Peyer's patch (tissue), 4 donors: ENCODE measurements around the gene CDK5RAP3.

Source experiments
- POLR2A ChIP-seq, 2 donors: fragments of 450-650 bp; IDR thresholded peaks; one replicate each; pipeline ENCODE4 v1.5.1; 2017; ENCODE audit warnings: antibody characterized with exemption in 2 of 2, mild to moderate bottlenecking in 2 of 2, moderate library complexity in 2 of 2
- TF ChIP-seq, protein P1 (sequence below), 6 experiments: fragments of 450-650 bp in 4 of 6; fragments of 200-600 bp in 2 of 6; sonication (generic) in 1 of 6; IDR thresholded peaks; one replicate each; pipeline ENCODE4 v1.5.1; 2017 to 2019; ENCODE audit warnings: antibody characterized with exemption in 6 of 6, mild to moderate bottlenecking in 3 of 6, moderate library complexity in 1 of 6

DNA sequence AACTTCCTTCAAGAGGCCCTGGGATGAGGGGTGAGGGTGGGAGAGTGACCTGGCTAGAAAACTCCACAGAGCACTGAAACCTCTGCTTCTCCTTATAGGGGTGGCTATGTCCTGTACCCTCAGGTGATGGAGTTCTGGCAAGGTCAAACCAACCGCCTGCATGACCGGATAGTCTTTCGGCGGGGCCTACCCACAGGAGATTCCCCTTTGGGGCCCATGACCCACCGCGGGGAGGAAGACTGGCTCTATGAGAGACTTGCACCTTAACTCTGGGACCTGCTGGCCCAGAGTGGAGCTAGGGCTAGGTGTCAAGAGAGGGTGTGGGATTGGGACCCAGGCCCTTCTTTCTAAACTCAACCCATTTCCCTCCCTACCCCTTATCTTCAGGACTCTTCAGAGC is 24.4 kb upstream of the CDK5RAP3 start:
- no peak for TF ChIP-seq POLR2A (IDR thresholded peaks at IDR 0.05)
- TF ChIP-seq, protein P1, sequence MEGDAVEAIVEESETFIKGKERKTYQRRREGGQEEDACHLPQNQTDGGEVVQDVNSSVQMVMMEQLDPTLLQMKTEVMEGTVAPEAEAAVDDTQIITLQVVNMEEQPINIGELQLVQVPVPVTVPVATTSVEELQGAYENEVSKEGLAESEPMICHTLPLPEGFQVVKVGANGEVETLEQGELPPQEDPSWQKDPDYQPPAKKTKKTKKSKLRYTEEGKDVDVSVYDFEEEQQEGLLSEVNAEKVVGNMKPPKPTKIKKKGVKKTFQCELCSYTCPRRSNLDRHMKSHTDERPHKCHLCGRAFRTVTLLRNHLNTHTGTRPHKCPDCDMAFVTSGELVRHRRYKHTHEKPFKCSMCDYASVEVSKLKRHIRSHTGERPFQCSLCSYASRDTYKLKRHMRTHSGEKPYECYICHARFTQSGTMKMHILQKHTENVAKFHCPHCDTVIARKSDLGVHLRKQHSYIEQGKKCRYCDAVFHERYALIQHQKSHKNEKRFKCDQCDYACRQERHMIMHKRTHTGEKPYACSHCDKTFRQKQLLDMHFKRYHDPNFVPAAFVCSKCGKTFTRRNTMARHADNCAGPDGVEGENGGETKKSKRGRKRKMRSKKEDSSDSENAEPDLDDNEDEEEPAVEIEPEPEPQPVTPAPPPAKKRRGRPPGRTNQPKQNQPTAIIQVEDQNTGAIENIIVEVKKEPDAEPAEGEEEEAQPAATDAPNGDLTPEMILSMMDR (IDR thresholded peaks at IDR 0.05) = no peak
